Karpas-422 (cell line): ENCODE results near the gene PPP4R1. TPM values are rescaled to one million over a fixed set of nuclear protein-coding genes. Genes with fewer than 3 reads are reported as not detected.

Source experiments
- DNase-seq: peaks from one replicate; pipeline ENCODE4 v3.0.0-alpha.2; 2015
- H2AFZ ChIP-seq: fragments of 200-600 bp; sonication (generic); 2 replicates; pipeline ENCODE4 v1.6.1; 2014; ENCODE audit warnings: antibody characterized with exemption, low read length, mixed read lengths
- H3K27ac ChIP-seq: fragments of 200-600 bp; sonication (generic); 2 replicates; pipeline ENCODE4 v1.5.1; 2014; ENCODE audit warnings: mild to moderate bottlenecking, low read length, moderate library complexity
- H3K27me3 ChIP-seq: fragments of 200-600 bp; sonication (generic); 2 replicates; pipeline ENCODE4 v1.6.1; 2014; ENCODE audit warnings: low read length, mixed read lengths
- H3K36me3 ChIP-seq: fragments of 200-600 bp; sonication (generic); 2 replicates; pipeline ENCODE4 v1.6.1; 2014; ENCODE audit warnings: low read length, mixed read lengths; ENCODE audit not compliant: insufficient read depth
- H3K4me1 ChIP-seq: fragments of 200-600 bp; sonication (generic); 2 replicates; pipeline ENCODE4 v1.6.1; 2014; ENCODE audit warnings: mild to moderate bottlenecking, low read length, mixed read lengths
- H3K4me2 ChIP-seq: fragments of 200-600 bp; sonication (generic); 2 replicates; pipeline ENCODE4 v1.6.1; 2014; ENCODE audit warnings: low read length, low read depth, mild to moderate bottlenecking; ENCODE audit not compliant: poor library complexity, severe bottlenecking
- H3K4me3 ChIP-seq: fragments of 200-600 bp; sonication (generic); 2 replicates; pipeline ENCODE4 v1.5.1; 2014; ENCODE audit warnings: mild to moderate bottlenecking, antibody characterized with exemption, low read length, mixed read lengths
- H3K79me2 ChIP-seq: fragments of 200-600 bp; sonication (generic); 2 replicates; pipeline ENCODE4 v1.6.1; 2014; ENCODE audit warnings: mild to moderate bottlenecking, low read length, mixed read lengths
- H3K9ac ChIP-seq: fragments of 200-600 bp; sonication (generic); 2 replicates; pipeline ENCODE4 v1.6.0; 2014; ENCODE audit warnings: low read length
- H3K9me2 ChIP-seq: fragments of 200-600 bp; sonication (generic), shearing (Covaris generic); replicated peaks from 2 replicates; pipeline ENCODE4 v1.6.0; 2014; ENCODE audit warnings: mild to moderate bottlenecking, low read length, moderate library complexity; ENCODE audit not compliant: insufficient read depth
- H3K9me3 ChIP-seq: fragments of 300-700, 200-600 bp; sonication (generic); 2 replicates; pipeline ENCODE4 v1.6.1; 2014; ENCODE audit warnings: low read length, mixed read lengths
- H4K20me1 ChIP-seq: fragments of 200-600 bp; sonication (generic); 2 replicates; pipeline ENCODE4 v1.6.1; 2014; ENCODE audit warnings: mild to moderate bottlenecking, antibody characterized with exemption, low read length, low read depth; ENCODE audit not compliant: insufficient read depth
- total RNA-seq: library from RNA; depleted of rRNA; stranded (reverse); fragments of >200 nt; shearing (Covaris generic); gene quantifications from 2 replicates; pipeline ENCODE4 v1.2.3, GENCODE V29; 2014; ENCODE audit warnings: low replicate concordance

Gene PPP4R1
- total RNA-seq, 1 experiment from 2014 or later: 28.7 TPM

DNA sequence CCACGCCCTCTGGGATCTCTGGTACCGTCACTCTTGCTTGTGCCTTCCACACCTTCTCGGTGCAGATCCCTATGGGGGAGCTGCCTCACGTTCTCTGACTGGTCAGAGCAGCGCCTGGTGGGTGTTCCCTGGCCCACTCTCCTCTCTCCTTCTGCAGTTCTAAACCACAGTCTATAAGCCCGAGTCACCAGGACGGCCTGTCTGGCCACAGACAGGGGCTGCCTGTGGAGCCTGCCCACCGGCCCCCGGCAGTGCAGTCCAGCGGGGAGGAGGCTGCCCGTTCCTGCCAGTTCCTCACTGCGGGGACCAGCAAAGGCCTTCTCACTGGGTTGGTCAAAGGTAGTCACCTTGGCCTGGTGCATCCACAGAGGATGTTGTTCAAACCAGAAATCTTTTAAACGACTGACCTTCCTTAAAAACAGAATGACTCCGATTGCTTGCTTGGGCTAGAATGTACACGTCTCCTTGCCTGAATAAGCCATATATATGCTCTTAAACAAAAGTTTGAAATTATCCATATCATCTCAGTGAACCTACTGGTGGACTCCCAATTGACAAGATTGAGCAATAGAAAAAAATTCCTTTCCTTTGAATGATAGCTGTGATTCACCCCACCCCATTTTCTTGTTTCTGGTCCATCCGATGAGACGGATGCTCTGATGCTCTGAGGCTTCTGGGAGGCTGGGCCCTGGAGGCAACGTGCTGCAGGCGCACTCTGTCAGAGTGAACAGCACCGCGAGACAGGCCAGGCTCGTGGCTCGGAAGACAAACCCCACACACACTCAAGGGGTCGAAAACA lies 77.8 kb downstream of the PPP4R1 start:
- no peaks in the 10 kb centered on the region for H3K79me2 ChIP-seq
- H3K9ac ChIP-seq: no peak overlapping the region
- H3K4me2 ChIP-seq: no peak overlapping the region
- no peak overlapping the region for H3K27ac ChIP-seq
- peaks cover 9% of the 10 kb centered on the region; the same call in 1 of the 2 replicates for H3K36me3 ChIP-seq
- H3K9me3 ChIP-seq: no peaks in the 10 kb centered on the region
- no peak for DNase-seq
- no peak overlapping the region for H2AFZ ChIP-seq
- no peaks in the 10 kb centered on the region for H3K27me3 ChIP-seq
- H4K20me1 ChIP-seq: no peaks in the 10 kb centered on the region
- H3K4me3 ChIP-seq: no peak overlapping the region
- no peaks in the 10 kb centered on the region for H3K9me2 ChIP-seq
- no peaks in the 10 kb centered on the region for H3K4me1 ChIP-seq

DNA sequence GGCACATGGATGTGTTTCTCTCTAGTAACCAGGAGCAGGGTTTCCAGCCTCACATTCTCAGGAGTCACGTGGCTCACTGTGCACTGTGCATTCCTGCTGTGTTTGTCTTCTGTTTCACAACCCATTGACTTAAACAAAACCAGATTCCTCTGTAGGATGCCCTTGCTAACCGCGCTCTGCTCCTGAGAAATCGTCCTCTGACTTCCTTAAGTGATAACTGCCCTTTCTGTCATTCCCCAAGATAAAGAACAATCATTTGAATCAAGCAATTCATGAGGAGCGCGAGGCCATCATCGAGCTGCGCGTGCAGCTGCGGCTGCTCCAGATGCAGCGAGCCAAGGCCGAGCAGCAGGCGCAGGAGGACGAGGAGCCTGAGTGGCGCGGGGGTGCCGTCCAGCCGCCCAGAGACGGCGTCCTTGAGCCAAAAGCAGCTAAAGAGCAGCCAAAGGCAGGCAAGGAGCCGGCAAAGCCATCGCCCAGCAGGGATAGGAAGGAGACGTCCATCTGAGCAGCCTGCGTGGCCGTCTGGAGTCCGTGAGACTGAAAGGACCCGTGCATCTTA lies 78.8 kb downstream of the PPP4R1 start:
- Histone ChIP-seq H4K20me1 (no peaks in the 10 kb centered on the region), H3K27me3 (no peaks in the 10 kb centered on the region), H3K36me3 (peaks cover 9% of the 10 kb centered on the region; the same call in 1 of the 2 replicates), H3K27ac (no peak overlapping the region), H3K9me3 (no peaks in the 10 kb centered on the region), H3K4me1 (no peaks in the 10 kb centered on the region), H3K4me3 (no peak overlapping the region), H3K4me2 (no peak overlapping the region), H3K79me2 (no peaks in the 10 kb centered on the region), H2AFZ (no peak overlapping the region), H3K9ac (no peak overlapping the region), H3K9me2 (no peaks in the 10 kb centered on the region)
- DNase-seq: no peak

DNA sequence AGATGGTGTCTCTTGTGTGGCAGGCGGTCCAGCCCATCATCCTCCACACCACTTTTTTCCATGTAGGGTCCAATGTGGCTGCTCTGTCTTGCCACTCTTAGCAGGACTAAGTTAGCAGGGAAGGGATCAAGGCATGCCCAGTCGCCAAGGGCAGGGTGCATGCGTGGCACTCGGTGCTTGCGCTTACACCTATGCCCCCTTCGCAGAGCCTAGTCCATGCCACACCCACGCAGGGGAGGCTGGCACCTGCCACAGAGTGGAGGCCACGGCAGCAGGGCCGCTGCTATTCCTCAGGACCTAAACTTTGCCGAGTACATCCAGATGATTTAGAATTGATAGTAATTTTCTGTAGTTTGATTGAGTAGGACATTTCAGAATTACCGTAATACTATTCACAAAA lies 79.5 kb downstream of the PPP4R1 start:
- no peak for DNase-seq
- H4K20me1 ChIP-seq: no peaks in the 10 kb centered on the region
- no peak overlapping the region for H3K9ac ChIP-seq
- no peaks in the 10 kb centered on the region for H3K9me2 ChIP-seq
- no peaks in the 10 kb centered on the region for H3K9me3 ChIP-seq
- no peak overlapping the region for H3K27ac ChIP-seq
- no peak overlapping the region for H3K4me2 ChIP-seq
- H3K4me1 ChIP-seq: no peaks in the 10 kb centered on the region
- H2AFZ ChIP-seq: no peak overlapping the region
- no peaks in the 10 kb centered on the region for H3K27me3 ChIP-seq
- H3K4me3 ChIP-seq: no peak overlapping the region
- no peaks in the 10 kb centered on the region for H3K79me2 ChIP-seq
- H3K36me3 ChIP-seq: peaks cover 9% of the 10 kb centered on the region; the same call in 1 of the 2 replicates

DNA sequence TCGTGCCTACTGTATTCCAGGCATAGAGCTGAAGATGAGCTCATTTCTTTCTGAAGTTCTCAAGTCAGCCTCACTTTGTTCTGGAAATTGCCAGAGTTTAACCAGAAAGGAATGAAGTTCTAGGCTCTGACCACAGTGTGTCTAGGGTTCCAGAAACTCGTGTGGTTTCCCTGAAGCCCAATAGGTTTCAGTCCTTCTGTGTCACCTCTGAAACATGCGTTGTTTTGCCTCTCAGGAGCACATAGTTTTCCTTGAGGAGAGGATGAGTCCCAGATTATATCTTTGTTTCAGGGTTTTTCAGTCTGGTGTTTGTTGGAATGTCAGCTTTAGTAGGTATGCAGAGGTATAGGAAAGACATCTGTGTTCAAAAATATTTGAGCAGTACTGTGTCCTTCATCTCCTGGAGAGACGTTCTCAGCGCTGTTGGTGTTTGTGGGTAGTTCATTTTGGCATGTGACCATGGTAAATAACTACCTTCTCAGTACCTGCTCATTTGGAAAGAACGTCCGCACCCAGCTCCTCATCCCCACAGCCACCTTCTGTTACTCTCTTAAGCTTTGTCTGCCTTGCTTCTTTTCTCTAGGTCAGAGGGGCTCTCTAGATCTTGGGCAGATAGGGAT lies 82.5 kb downstream of the PPP4R1 start:
- no peak overlapping the region for H2AFZ ChIP-seq
- H3K4me2 ChIP-seq: no peak overlapping the region
- H4K20me1 ChIP-seq: no peaks in the 10 kb centered on the region
- no peak overlapping the region for H3K27ac ChIP-seq
- H3K27me3 ChIP-seq: no peaks in the 10 kb centered on the region
- no peaks in the 10 kb centered on the region for H3K9me3 ChIP-seq
- no peaks in the 10 kb centered on the region for H3K4me1 ChIP-seq
- no peaks in the 10 kb centered on the region; the same call in 1 of the 2 replicates for H3K79me2 ChIP-seq
- no peak overlapping the region for H3K9ac ChIP-seq
- H3K36me3 ChIP-seq: peaks cover 21% of the 10 kb centered on the region; the same call in 1 of the 2 replicates
- H3K4me3 ChIP-seq: no peak overlapping the region
- no peaks in the 10 kb centered on the region for H3K9me2 ChIP-seq
- no peak for DNase-seq

DNA sequence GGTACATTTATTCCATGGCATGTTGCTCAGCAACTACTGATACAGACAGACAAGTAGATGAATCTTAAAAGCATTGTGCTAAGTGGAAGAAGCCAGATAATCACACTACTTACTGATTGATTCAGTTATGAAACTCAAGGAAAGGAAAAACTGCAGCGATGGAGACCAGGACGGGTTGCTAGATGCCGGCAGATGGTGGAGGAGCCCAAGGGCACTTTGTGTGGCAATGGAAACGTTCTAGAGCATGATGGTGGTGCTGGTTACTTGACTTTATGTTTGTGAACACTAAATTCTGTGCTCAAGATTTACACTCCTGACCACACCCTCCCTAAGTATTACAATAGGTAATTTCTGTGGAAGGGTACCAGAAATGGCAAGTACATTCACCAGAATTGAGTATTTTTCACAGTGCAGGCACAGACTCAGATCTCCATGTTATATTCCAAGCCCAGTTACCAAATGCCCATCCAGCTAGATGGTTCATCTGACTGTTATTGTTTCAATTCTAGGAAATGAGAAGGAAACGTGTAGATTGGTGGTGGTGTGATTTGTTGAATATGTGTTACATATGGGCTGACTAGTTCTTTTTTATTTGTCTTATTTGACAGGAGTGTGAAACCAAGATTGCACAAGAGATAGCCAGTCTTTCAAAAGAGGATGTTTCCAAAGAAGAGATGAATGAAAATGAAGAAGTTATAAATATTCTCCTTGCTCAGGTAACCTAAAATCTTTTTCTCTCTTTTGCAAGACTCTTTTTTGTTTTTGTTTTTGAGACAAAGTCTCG lies 83.9 kb downstream of the PPP4R1 start:
- no peak overlapping the region for H3K27ac ChIP-seq
- no peaks in the 10 kb centered on the region for H3K27me3 ChIP-seq
- no peak overlapping the region for H2AFZ ChIP-seq
- H3K9ac ChIP-seq: no peak overlapping the region
- DNase-seq: no peak
- H3K4me2 ChIP-seq: no peak overlapping the region
- H3K9me2 ChIP-seq: no peaks in the 10 kb centered on the region
- H3K4me3 ChIP-seq: no peak overlapping the region
- H3K36me3 ChIP-seq: peaks cover 32% of the 10 kb centered on the region
- no peaks in the 10 kb centered on the region for H3K4me1 ChIP-seq
- H3K9me3 ChIP-seq: no peaks in the 10 kb centered on the region
- H4K20me1 ChIP-seq: no peaks in the 10 kb centered on the region
- H3K79me2 ChIP-seq: peaks cover 3% of the 10 kb centered on the region

DNA sequence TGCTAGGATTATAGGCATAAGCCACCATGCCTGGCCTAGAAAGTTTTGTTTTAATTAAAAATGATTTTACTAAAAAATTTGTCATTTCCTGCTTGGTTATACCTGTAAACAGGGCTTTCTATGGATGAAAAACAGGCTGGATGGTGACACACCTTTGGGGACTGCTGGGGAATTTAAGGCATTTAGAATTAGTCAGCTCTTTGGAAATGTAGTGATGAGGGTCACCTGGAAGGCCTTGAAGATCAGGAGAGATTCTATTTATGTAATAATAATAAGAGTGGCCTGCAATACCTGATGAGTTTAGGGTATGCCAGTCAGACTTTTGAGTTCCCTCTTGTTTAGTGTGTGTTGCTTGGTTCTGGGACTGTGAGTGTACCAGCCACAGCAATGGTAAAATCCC lies 87.9 kb downstream of the PPP4R1 start:
- DNase-seq: no peak
- no peaks in the 10 kb centered on the region for H3K9me2 ChIP-seq
- no peak overlapping the region for H3K27ac ChIP-seq
- no peak overlapping the region for H2AFZ ChIP-seq
- H4K20me1 ChIP-seq: no peaks in the 10 kb centered on the region
- H3K79me2 ChIP-seq: peaks cover 17% of the 10 kb centered on the region
- no peak overlapping the region for H3K4me3 ChIP-seq
- H3K9ac ChIP-seq: no peak overlapping the region
- H3K36me3 ChIP-seq: peaks cover 45% of the 10 kb centered on the region
- H3K9me3 ChIP-seq: no peaks in the 10 kb centered on the region
- no peak overlapping the region for H3K4me2 ChIP-seq
- no peaks in the 10 kb centered on the region for H3K27me3 ChIP-seq
- no peaks in the 10 kb centered on the region for H3K4me1 ChIP-seq

DNA sequence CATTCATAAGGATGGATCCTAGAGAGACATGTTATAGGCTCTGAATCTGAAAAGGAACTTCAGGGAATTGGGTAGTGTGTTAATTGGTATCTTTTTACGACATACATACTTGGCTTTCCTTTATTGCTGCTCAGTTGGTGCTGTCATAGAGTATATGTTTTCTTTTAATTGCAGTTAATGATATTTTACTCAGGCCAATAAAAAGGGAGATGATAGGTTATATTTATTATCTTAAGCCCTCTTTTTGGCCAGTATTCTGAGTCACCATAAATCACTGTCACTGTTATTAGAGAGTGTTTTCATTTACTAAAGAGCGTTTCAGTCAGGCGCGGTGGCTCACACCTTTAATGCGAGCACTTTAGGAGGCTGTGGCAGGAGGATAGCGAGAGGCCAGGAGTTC lies 91.4 kb downstream of the PPP4R1 start:
- no peaks in the 10 kb centered on the region for H3K4me1 ChIP-seq
- no peak overlapping the region for H2AFZ ChIP-seq
- H3K4me3 ChIP-seq: no peak overlapping the region
- DNase-seq: no peak
- peaks cover 44% of the 10 kb centered on the region for H3K79me2 ChIP-seq
- H3K9me3 ChIP-seq: no peaks in the 10 kb centered on the region
- H3K9ac ChIP-seq: no peak overlapping the region
- no peaks in the 10 kb centered on the region for H3K9me2 ChIP-seq
- H3K27me3 ChIP-seq: no peaks in the 10 kb centered on the region
- no peak overlapping the region for H3K27ac ChIP-seq
- peaks cover 52% of the 10 kb centered on the region for H3K36me3 ChIP-seq
- H4K20me1 ChIP-seq: no peaks in the 10 kb centered on the region
- H3K4me2 ChIP-seq: no peak overlapping the region

DNA sequence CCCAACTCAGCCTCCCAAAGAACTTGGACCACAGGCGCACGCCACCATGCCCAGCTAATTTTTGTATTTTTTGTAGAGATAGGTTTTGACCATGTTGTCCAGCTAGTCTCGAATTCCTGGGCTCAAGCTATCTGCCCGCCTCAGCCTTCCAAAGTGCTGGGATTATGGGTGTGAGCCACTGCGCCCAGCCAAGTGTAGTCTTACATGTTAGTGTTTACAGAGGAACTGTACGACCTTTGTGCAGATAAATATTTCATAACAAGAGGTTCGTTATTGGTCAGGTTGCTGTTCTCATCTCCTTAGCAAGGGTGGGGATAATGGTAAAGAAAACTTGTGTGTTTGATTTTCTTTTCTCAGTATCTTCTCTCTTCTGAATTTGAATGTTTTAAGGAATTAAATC lies 92.6 kb downstream of the PPP4R1 start:
- Histone ChIP-seq H3K36me3 (peaks cover 47% of the 10 kb centered on the region), H3K4me2 (no peak overlapping the region), H3K9me2 (no peaks in the 10 kb centered on the region), H3K9me3 (no peaks in the 10 kb centered on the region), H3K4me1 (no peaks in the 10 kb centered on the region), H3K9ac (no peak overlapping the region), H4K20me1 (no peaks in the 10 kb centered on the region), H3K27me3 (no peaks in the 10 kb centered on the region), H3K4me3 (no peak overlapping the region), H3K79me2 (peaks cover 53% of the 10 kb centered on the region), H2AFZ (no peak overlapping the region), H3K27ac (no peak overlapping the region)
- DNase-seq: no peak
